PC-3 (cell line): ENCODE data around the gene ZNF687. TPM values are rescaled to one million over a fixed set of nuclear protein-coding genes. Genes with fewer than 3 reads are reported as not detected.

Source experiments
- ATAC-seq: fragments of 200-7000 bp; cut with Tn5 transposase; 2 replicates; pipeline ENCODE4 v1.9.1; 2020; ENCODE audit warnings: mild to moderate bottlenecking, moderate library complexity
- BruUV-seq: library from RNA; stranded (reverse); fragments of 400-500 nt; replicated peaks from 2 replicates; lab custom pipeline; 2021; lab: Mats Ljungman, UMichigan
- CTCF ChIA-PET: fragments of 300-600 bp; sonication (Branson Sonifier 250); formaldehyde crosslinking; loops from one replicate; lab custom pipeline; 2022; ENCODE audit warnings: antibody characterized with exemption; lab: Charles Lee
- POLR2A ChIA-PET: fragments of 300-600 bp; sonication (Branson Sonifier 250); formaldehyde crosslinking; loops from one replicate; lab custom pipeline; 2022; ENCODE audit warnings: antibody characterized with exemption; ENCODE audit not compliant: unreplicated experiment; lab: Charles Lee
- DNase-seq: peaks from one replicate; pipeline ENCODE4 v3.0.0-alpha.2; 2015
- H2AFZ ChIP-seq: fragments of 300-600 bp; sonication (generic); 2 replicates; pipeline ENCODE4 v1.6.0; 2016; ENCODE audit warnings: antibody characterized with exemption, low read length
- H3F3A ChIP-seq: fragments of 300-600 bp; sonication (generic); one replicate; pipeline ENCODE4 v1.6.0; 2017; ENCODE audit warnings: antibody characterized with exemption, low read length, control low read depth, mild to moderate bottlenecking; ENCODE audit not compliant: unreplicated experiment
- H3K27ac ChIP-seq: fragments of 300-600 bp; sonication (generic); 2 replicates; pipeline ENCODE4 v1.5.1; 2016; ENCODE audit warnings: mild to moderate bottlenecking, low read length
- H3K27me3 ChIP-seq: fragments of 300-600 bp; sonication (generic); 2 replicates; pipeline ENCODE4 v1.6.1; 2016; ENCODE audit warnings: low read length, mixed read lengths
- H3K36me3 ChIP-seq: fragments of 300-600 bp; sonication (generic); 2 replicates; pipeline ENCODE4 v1.6.1; 2016; ENCODE audit warnings: low read depth, mixed run types, low read length, mixed read lengths
- H3K4me1 ChIP-seq: fragments of 300-600 bp; sonication (generic); 2 replicates; pipeline ENCODE4 v1.5.1; 2016; ENCODE audit warnings: low read length; ENCODE audit not compliant: insufficient read depth
- H3K4me2 ChIP-seq: fragments of 300-600 bp; sonication (generic); 2 replicates; pipeline ENCODE4 v1.6.0; 2016; ENCODE audit warnings: low read length
- H3K4me3 ChIP-seq: fragments of 300-600 bp; sonication (generic); 2 replicates; pipeline ENCODE4 v1.5.1; 2016; ENCODE audit warnings: mild to moderate bottlenecking, low read length, mixed read lengths
- H3K79me2 ChIP-seq: fragments of 300-600 bp; sonication (generic); 2 replicates; pipeline ENCODE4 v1.6.1; 2017; ENCODE audit warnings: low read length, mixed read lengths
- H3K9ac ChIP-seq: fragments of 300-600 bp; sonication (generic); 2 replicates; pipeline ENCODE4 v1.6.0; 2016; ENCODE audit warnings: mild to moderate bottlenecking, low read length
- H3K9me2 ChIP-seq: fragments of 300-600 bp; sonication (generic); replicated peaks from 2 replicates; pipeline ENCODE4 v1.6.1; 2016; ENCODE audit warnings: mixed run types, low read length, mixed read lengths
- H3K9me3 ChIP-seq: fragments of 300-600 bp; sonication (generic); 2 replicates; pipeline ENCODE4 v1.6.1; 2016; ENCODE audit warnings: low read length, mixed read lengths
- H4K20me1 ChIP-seq: fragments of 300-600 bp; sonication (generic); 2 replicates; pipeline ENCODE4 v1.6.1; 2016; ENCODE audit warnings: low read length, mixed read lengths
- CTCF ChIP-seq: fragments of 300-600 bp; sonication (generic); conservative IDR thresholded peaks from 2 replicates; pipeline ENCODE4 v1.5.1; 2017; ENCODE audit warnings: antibody characterized with exemption, low read depth, mild to moderate bottlenecking, low read length
- EZH2 ChIP-seq: fragments of 300-600 bp; sonication (generic); IDR thresholded peaks from one replicate; pipeline ENCODE4 v1.6.1; 2017; ENCODE audit warnings: antibody characterized with exemption, mild to moderate bottlenecking, low read length; ENCODE audit not compliant: unreplicated experiment
- EZH2phosphoT487 ChIP-seq: fragments of 300-600 bp; sonication (generic); IDR thresholded peaks from 2 replicates; pipeline ENCODE4 v1.6.1; 2018; ENCODE audit warnings: mild to moderate bottlenecking, antibody characterized with exemption, low read length, borderline replicate concordance
- intact Hi-C: fragments of 100-400 bp; cut with micrococcal nuclease; formaldehyde crosslinking; loops from 2 replicates; pipeline ENCODE4 v1.9.0; 2023
- total RNA-seq: library from RNA; depleted of rRNA; stranded (reverse); fragments of >200 nt; gene quantifications from 2 replicates; pipeline ENCODE4 v1.2.3, GENCODE V29; 2014

ZNF687 gene
- total RNA-seq, 1 experiment from 2014 or later = 24.6 TPM

DNA sequence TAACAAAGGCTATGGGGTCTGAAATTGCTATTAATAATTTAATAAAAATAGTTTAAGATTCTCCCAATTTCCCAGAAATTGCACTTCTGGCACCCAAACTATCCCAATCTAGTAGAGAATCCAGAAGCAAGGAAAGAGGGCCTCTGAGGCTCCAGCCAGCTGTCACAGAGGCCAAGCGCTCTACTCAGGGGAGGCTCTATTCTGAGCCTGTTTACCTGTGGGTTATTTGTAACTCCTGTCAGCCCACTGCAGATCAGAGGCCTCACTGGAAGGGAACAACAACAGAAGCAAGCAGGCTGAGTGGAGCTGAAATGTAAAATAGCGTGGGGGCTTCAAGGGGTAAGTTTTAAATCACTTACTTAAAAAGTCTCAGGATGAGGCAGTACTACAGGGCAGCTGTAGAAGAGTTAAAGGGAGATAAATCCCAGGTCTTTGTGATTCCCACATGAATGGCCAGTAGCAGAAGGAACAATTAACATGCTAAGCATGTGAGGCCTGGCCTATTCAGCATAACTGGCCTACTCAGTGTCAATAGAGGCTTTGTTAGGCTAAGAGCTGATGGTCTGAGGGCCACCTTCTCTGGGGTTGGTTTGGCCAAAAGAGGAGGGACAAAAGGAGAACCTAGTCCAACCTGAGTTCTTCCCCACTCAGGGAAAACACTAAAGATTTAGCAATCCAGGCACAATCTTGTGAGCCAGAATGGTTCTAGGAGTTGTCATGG is 12.8 kb downstream of the ZNF687 start:
- BruUV-seq = no TSS peak
- CTCF ChIA-PET = no interaction called here
- no peak for ATAC-seq
- POLR2A ChIA-PET = interaction anchor here (0.6 kb wide), 1 partner anchor 79 kb away, joined by 11 read pairs; no protein-coding TSS in a partner anchor
- Histone ChIP-seq H3K36me3 (peaks cover 69% of the 10 kb centered on the region), H3K4me1 (no peaks in the 10 kb centered on the region), H3F3A (no peaks in the 10 kb centered on the region), H3K79me2 (no peaks in the 10 kb centered on the region), H4K20me1 (no peaks in the 10 kb centered on the region), H3K9ac (no peak overlapping the region), H2AFZ (no peak overlapping the region), H3K9me2 (no peaks in the 10 kb centered on the region), H3K4me3 (no peak overlapping the region), H3K9me3 (no peaks in the 10 kb centered on the region), H3K4me2 (no peak overlapping the region), H3K27ac (no peak overlapping the region), H3K27me3 (no peaks in the 10 kb centered on the region)
- DNase-seq = no peak
- TF ChIP-seq EZH2phosphoT487 (no peak), EZH2 (no peak), CTCF (no peak)
- intact Hi-C loops = no loop called here

DNA sequence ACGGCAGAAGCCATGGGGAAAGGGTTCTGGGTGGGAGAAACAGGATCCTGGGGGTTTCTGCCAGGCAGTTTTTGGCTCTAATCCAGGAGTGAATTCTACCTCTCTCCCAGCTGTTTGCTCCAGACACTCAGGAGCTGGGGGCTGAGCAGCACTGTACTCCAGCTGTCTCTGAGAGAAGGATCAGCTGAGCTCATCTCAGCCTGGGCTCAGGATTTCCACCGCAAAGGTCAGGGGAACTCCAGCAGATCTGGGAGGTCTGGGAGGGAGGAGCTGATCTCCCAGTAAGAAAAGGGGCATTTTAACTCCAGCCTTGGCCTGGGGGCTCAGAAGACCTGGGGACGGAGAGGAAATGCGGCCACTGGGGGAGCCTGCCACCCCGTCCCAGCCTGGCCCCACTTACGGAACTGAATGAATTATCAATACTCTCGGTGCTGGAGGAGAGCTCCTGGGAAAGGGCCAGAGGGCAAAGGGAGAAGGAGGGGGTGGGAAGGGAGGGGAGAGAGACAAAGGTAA is 27.8 kb downstream of the ZNF687 start:
- TF ChIP-seq EZH2phosphoT487 (no peak), EZH2 (no peak), CTCF (no peak)
- Histone ChIP-seq H3F3A (peaks cover 17% of the 10 kb centered on the region), H3K4me2 (no peak overlapping the region), H3K9me3 (no peaks in the 10 kb centered on the region), H3K9me2 (no peaks in the 10 kb centered on the region), H3K27ac (no peak overlapping the region), H3K27me3 (no peaks in the 10 kb centered on the region), H3K9ac (no peak overlapping the region), H3K79me2 (peaks cover 49% of the 10 kb centered on the region), H3K4me1 (peaks cover 45% of the 10 kb centered on the region), H2AFZ (no peak overlapping the region), H3K36me3 (peaks cover 60% of the 10 kb centered on the region), H4K20me1 (peaks cover 16% of the 10 kb centered on the region), H3K4me3 (no peak overlapping the region)
- ATAC-seq (no peak), DNase-seq (no peak)
- ChIA-PET CTCF (interaction anchor here (0.6 kb wide), 1 partner anchor 252 kb away, joined by 5 read pairs; no protein-coding TSS in a partner anchor), POLR2A (no interaction called here)
- no TSS peak for BruUV-seq
- intact Hi-C loops = no loop called here
